ENCODE measurements around the gene PROCA1. TPM values are rescaled to one million over a fixed set of nuclear protein-coding genes. Genes with fewer than 3 reads are reported as not detected.
A peak's percentile ranks its signal among the peaks of the same experiment; 100 is the strongest.

The PROCA1 gene
- total and polyA plus RNA-seq, 2 of the 13 experiments (the other 11 are each of a cell fraction or from before 2014, with no cell fraction given) = 0.73 to 1.5 TPM

DNA sequence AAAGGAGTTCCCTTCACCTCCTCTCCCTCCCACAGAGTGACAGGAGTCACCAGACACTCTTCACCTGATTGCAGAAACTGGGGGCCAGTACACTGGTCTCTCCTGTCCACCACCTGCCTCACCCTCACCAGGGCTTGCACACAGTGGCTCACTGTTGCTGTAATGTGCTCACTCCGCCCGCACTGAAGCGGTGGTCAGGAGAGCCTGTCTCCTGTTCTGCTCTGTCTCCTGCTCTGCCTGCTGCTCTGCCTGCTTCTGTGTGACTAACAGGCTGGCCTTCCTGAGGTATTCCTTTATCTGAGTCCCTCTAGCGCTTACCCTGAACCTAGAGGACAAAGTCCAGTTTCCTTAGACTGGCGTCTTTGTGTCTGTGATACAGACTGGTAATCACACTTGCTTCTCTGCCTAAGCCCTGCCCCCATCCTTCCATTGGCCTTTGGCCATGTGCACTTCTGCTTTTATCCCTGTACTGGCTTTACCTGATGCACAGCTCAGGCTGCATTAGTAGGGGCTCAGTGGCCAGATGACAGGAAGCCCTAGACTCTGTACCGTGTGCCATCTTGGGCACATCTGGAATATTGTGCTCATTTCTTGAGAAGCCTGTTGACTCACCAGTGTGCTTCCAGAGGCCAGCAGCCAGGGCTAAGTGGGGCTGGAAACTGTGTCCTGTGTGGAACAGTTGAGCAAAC is 13.3 kb downstream of the PROCA1 start (continued):
- TF ChIP-seq, protein P1, sequence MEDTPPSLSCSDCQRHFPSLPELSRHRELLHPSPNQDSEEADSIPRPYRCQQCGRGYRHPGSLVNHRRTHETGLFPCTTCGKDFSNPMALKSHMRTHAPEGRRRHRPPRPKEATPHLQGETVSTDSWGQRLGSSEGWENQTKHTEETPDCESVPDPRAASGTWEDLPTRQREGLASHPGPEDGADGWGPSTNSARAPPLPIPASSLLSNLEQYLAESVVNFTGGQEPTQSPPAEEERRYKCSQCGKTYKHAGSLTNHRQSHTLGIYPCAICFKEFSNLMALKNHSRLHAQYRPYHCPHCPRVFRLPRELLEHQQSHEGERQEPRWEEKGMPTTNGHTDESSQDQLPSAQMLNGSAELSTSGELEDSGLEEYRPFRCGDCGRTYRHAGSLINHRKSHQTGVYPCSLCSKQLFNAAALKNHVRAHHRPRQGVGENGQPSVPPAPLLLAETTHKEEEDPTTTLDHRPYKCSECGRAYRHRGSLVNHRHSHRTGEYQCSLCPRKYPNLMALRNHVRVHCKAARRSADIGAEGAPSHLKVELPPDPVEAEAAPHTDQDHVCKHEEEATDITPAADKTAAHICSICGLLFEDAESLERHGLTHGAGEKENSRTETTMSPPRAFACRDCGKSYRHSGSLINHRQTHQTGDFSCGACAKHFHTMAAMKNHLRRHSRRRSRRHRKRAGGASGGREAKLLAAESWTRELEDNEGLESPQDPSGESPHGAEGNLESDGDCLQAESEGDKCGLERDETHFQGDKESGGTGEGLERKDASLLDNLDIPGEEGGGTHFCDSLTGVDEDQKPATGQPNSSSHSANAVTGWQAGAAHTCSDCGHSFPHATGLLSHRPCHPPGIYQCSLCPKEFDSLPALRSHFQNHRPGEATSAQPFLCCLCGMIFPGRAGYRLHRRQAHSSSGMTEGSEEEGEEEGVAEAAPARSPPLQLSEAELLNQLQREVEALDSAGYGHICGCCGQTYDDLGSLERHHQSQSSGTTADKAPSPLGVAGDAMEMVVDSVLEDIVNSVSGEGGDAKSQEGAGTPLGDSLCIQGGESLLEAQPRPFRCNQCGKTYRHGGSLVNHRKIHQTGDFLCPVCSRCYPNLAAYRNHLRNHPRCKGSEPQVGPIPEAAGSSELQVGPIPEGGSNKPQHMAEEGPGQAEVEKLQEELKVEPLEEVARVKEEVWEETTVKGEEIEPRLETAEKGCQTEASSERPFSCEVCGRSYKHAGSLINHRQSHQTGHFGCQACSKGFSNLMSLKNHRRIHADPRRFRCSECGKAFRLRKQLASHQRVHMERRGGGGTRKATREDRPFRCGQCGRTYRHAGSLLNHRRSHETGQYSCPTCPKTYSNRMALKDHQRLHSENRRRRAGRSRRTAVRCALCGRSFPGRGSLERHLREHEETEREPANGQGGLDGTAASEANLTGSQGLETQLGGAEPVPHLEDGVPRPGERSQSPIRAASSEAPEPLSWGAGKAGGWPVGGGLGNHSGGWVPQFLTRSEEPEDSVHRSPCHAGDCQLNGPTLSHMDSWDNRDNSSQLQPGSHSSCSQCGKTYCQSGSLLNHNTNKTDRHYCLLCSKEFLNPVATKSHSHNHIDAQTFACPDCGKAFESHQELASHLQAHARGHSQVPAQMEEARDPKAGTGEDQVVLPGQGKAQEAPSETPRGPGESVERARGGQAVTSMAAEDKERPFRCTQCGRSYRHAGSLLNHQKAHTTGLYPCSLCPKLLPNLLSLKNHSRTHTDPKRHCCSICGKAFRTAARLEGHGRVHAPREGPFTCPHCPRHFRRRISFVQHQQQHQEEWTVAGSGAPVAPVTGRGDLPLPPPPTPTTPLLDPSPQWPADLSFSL (CRISPR knock-in tag; IDR thresholded peaks at IDR 0.05) = no peak
- peak; percentile 86 for TF ChIP-seq ZNF331 (CRISPR knock-in tag; IDR thresholded peaks at IDR 0.05)
- no peak for TF ChIP-seq RBAK (CRISPR knock-in tag; IDR thresholded peaks at IDR 0.05)
- peak; percentile 88 for TF ChIP-seq HOXA3 (CRISPR knock-in tag; IDR thresholded peaks at IDR 0.05)
- peak; percentile 82 for TF ChIP-seq ASH2L (IDR thresholded peaks at IDR 0.05; ENCODE audit: insufficient read length, low read depth, low read length)

GRCh38 chr17:28693869-28694268 is 17.8 kb downstream of the PROCA1 start:
- Histone ChIP-seq H3K79me2 (ENCODE audit: insufficient read depth, low read length) (no peaks in the 10 kb centered on the region), H3K27ac (ENCODE audit: extremely low read length, insufficient read depth, low read length) (no peak overlapping the region), H2AFZ (ENCODE audit: low read length) (no peak overlapping the region), H3K4me2 (ENCODE audit: low read depth, low read length) (no peak overlapping the region), H4K20me1 (ENCODE audit: insufficient read depth, low read length) (no peaks in the 10 kb centered on the region), H3K27me3 (ENCODE audit: control insufficient read depth in 1 of 2, insufficient read depth in 2 of 2, low read length in 2 of 2) (no peaks in the 10 kb centered on the region), H3K9ac (ENCODE audit: insufficient read depth, low read depth, low read length) (no peak overlapping the region), H3K36me3 (replicated peaks in 1 of 2; ENCODE audit: control insufficient read depth in 1 of 2, insufficient read depth in 2 of 2, low read length in 2 of 2) (peaks cover 39 to 69% of the 10 kb centered on the region in 2 experiments), H3K9me3 (ENCODE audit: low read length) (no peaks in the 10 kb centered on the region), H3K4me1 (ENCODE audit: insufficient read depth, low read length) (peaks cover 26% of the 10 kb centered on the region), H3K4me3 (replicated peaks in 1 of 3; ENCODE audit: insufficient read depth in 1 of 3, low read depth in 2 of 3, low read length in 3 of 3) (no peak overlapping the region)
- WGBS (ENCODE audit: low lambda C conversion rate) = 100% methylated on average over 1 of the region's 1 CpG
- intact Hi-C loops (cut with micrococcal nuclease; ENCODE audit: unreplicated experiment) (no loop called here), in situ Hi-C loops (cut with HindIII; ENCODE audit: extremely low pct_ligation_motif_present, low pct_unique_long_range_greater_than_20kb) (no loop called here)
- BruUV-seq (replicated peaks) = no TSS peak
- DNase-seq (ENCODE audit: low spot score) (no peak), ATAC-seq (no peak), FAIRE-seq (no peak)
- ChIA-PET CTCF (ENCODE audit: low intra/inter-chr PET ratio, low total read pairs) (no interaction called here), POLR2A (interaction anchor here (1.0 to 1.8 kb wide), 4 partner anchors 16 to 32 kb away, joined by 3 to 6 read pairs (median 4); partner anchors contain the start of genes PROCA1, RPL23A and SUPT6H)
- TF ChIP-seq MATR3 (CRISPR knock-in tag; IDR thresholded peaks at IDR 0.05) (no peak), DR1 (CRISPR knock-in tag; IDR thresholded peaks at IDR 0.05) (no peak), HBP1 (CRISPR knock-in tag; IDR thresholded peaks at IDR 0.05; ENCODE audit: low read depth) (no peak), ZNF24 (IDR thresholded peaks at IDR 0.05) (no peak), GATAD1 (CRISPR knock-in tag; IDR thresholded peaks at IDR 0.05) (no peak)
- TF ChIP-seq, protein P2, sequence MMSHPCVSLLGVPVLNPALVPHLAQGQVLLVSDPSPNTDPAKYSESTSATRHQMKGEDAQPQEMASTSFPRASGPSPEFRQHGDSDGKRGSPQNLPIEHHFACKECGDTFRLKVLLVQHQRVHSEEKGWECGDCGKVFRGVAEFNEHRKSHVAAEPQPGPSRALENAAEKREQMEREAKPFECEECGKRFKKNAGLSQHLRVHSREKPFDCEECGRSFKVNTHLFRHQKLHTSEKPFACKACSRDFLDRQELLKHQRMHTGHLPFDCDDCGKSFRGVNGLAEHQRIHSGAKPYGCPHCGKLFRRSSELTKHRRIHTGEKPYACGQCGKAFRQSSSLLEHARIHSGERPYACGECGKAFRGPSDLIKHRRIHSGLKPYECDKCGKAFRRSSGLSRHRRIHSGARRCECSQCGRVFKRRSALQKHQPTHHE (CRISPR knock-in tag; IDR thresholded peaks at IDR 0.05; ENCODE audit: borderline replicate concordance) = no peak
- TF ChIP-seq, protein P3, sequence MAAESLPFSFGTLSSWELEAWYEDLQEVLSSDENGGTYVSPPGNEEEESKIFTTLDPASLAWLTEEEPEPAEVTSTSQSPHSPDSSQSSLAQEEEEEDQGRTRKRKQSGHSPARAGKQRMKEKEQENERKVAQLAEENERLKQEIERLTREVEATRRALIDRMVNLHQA (CRISPR knock-in tag; IDR thresholded peaks at IDR 0.05) = no peak

All from HepG2 (cell line).